ENCODE data around the gene FHOD1.

FHOD1 gene

DNA sequence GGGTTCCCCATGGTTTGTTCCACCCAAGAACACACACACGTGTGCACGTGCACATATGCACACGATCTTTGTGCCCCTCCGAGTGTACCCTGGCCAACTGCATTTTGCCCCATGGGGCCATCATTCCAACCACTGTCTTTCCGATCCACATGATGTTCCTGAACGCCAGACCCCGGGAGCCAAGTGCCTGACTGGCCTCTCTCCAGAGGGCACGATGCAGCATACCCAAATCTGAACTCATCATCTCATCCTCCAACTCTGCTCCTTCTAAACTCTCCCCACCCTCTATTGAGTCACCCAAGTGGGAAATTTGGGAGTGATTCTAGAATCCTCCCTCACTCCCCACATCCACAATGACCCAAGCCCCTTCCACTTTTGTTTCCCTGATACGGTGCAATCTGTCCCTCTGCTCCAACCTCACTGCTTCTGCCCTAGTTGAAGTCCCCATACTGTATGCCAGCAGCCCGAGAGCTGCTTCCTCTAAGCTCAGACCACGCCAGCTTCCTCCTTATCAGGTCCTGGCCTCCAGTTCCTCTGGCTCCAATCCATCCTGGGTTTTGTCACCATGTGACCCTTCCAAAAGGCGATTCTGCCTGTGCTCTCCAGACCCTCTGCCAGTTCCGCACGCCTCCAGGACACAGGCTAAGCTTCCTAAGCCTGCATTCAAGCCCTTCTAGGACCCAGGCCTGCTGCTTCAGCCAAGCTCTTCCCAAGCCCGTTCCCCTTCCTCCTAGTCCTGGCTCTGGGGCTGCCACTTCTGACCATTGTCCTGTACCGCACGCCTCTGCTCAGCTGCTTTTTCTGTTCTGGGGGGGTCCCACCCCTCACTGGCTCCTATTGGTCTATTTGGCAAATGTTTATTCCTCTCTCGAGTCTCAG lies 30.4 kb downstream of the FHOD1 start:
- DNase-seq = no peak
- Mint-ChIP-seq H3K27ac (no peak overlapping the region), H3K27me3 (no peaks in the 10 kb centered on the region), H3K36me3 (ENCODE audit: low read depth) (peaks cover 2% of the 10 kb centered on the region), H3K9me3 (no peaks in the 10 kb centered on the region), H3K4me3 (no peak overlapping the region), H3K4me1 (ENCODE audit: low read depth) (no peaks in the 10 kb centered on the region)

DNA sequence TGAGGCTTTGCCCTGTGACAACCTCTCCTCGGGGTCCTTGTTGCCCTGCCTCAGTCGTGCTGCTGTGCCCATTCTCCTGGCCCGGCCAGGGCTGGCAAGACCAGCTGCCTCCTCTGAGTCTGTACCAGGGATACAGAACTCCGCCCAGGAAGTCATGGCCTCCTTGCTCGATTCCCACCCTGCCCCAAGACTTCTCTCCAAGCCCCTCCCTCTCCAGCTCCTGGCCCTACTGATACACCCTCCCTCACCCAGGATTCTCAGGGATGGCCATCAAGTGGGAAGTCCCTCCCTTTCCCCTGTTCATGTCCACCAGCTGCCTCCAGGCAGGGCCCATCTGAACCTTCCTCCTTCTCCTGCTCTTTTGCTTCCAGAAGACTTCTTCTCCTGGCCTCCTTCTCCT lies 31.6 kb downstream of the FHOD1 start:
- Mint-ChIP-seq H3K27ac (no peak overlapping the region), H3K9me3 (no peaks in the 10 kb centered on the region), H3K36me3 (ENCODE audit: low read depth) (peaks cover 2% of the 10 kb centered on the region), H3K27me3 (no peaks in the 10 kb centered on the region), H3K4me3 (no peak overlapping the region), H3K4me1 (ENCODE audit: low read depth) (no peaks in the 10 kb centered on the region)
- DNase-seq = no peak

- no peak for DNase-seq
- H3K36me3 Mint-ChIP-seq (ENCODE audit: low read depth) = peaks cover 2% of the 10 kb centered on the region
- no peak overlapping the region for H3K27ac Mint-ChIP-seq
- H3K4me3 Mint-ChIP-seq = no peak overlapping the region
- no peaks in the 10 kb centered on the region for H3K27me3 Mint-ChIP-seq
- H3K4me1 Mint-ChIP-seq (ENCODE audit: low read depth) = no peaks in the 10 kb centered on the region
- H3K9me3 Mint-ChIP-seq = no peaks in the 10 kb centered on the region
Measured at GRCh38 chr16:67213197-67214019, 33.9 kb downstream of the FHOD1 start.

- H3K27ac Mint-ChIP-seq = no peak overlapping the region
- H3K9me3 Mint-ChIP-seq = no peaks in the 10 kb centered on the region
- peaks cover 2% of the 10 kb centered on the region for H3K36me3 Mint-ChIP-seq (ENCODE audit: low read depth)
- DNase-seq = no peak
- no peaks in the 10 kb centered on the region for H3K27me3 Mint-ChIP-seq
- H3K4me1 Mint-ChIP-seq (ENCODE audit: low read depth) = no peaks in the 10 kb centered on the region
- no peak overlapping the region for H3K4me3 Mint-ChIP-seq
Measured at GRCh38 chr16:67212766-67213165, 34.5 kb downstream of the FHOD1 start.

DNA sequence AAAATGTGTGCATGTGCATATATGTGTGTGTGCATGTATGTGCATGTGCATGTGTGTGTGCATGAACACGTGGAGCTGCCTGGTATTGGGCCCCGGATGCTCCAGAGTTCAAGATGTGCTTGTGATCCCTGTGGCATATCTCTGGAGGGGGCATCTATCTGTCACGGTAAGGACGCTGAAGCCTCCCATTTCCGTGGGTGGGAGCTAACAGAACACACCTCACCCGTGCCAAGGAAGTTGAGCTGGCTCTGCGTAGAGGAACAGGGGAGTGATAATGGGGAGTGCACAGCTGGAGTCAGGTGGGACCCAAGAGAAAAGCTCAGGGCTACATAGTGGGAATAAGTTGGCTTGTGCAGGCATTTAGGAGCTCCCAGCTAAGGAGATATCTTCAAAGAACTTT lies 35.6 kb downstream of the FHOD1 start:
- Mint-ChIP-seq H3K4me1 (ENCODE audit: low read depth) (no peaks in the 10 kb centered on the region), H3K27ac (no peak overlapping the region)
- no peak for DNase-seq

DNA sequence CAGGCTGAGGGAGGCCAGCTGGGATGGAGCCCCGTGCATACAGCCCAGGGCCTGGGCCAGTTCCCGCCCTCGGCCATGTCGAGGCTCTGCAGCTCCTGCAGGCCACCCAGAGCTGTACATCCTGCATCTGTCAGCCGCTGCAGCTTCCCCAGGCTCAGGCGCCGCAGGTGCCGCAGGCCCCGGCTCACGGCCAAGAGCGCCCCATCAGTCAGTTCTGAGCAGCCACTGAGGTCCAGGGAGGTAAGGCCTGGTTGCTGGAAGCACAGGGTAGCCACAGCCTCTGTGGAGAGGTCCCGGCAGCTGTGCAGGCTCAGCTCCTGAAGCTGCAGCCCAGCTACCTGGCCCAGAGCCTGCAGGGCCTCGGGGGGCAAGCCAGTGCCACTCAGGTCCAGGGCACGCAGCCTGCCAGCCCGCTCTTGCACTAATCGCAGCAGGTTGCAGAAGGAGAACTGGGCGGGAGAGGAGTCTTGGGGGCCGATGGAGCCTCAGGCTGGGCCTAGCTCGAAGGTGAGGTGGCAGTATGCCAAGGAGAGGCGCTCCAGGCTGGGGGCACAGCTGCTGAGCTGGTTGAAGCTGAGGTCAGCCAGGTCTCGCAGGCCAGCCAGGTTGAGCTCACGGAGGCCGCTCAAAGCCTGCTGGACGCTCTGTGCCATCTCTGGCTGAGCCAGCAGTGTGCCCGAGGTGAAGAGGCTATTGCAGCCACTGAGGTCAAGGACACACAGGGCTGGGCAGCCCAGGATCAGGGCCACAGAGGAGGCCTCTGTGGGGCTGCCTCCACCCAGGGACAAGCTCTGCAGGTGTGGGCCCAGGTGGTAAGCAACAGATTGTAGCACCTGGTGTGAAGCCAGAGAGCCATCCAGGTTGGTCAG lies 37.0 kb downstream of the FHOD1 start:
- Mint-ChIP-seq H3K4me3 (no peak overlapping the region), H3K9me3 (no peaks in the 10 kb centered on the region), H3K27ac (peak overlapping the region; percentile 35), H3K36me3 (ENCODE audit: low read depth) (peaks cover 13% of the 10 kb centered on the region), H3K27me3 (no peaks in the 10 kb centered on the region), H3K4me1 (ENCODE audit: low read depth) (no peaks in the 10 kb centered on the region)
- DNase-seq = no peak

More for the DNA sequence above, 35.6 kb downstream of the FHOD1 start:
- Mint-ChIP-seq H3K4me3 (no peak overlapping the region), H3K27me3 (no peaks in the 10 kb centered on the region), H3K36me3 (ENCODE audit: low read depth) (peaks cover 3% of the 10 kb centered on the region), H3K9me3 (no peaks in the 10 kb centered on the region)

- no peak overlapping the region for H3K4me3 Mint-ChIP-seq
- H3K27me3 Mint-ChIP-seq = no peaks in the 10 kb centered on the region
- no peak for DNase-seq
- peaks cover 15% of the 10 kb centered on the region for H3K36me3 Mint-ChIP-seq (ENCODE audit: low read depth)
- H3K27ac Mint-ChIP-seq = no peak overlapping the region
- H3K9me3 Mint-ChIP-seq = no peaks in the 10 kb centered on the region
- no peaks in the 10 kb centered on the region for H3K4me1 Mint-ChIP-seq (ENCODE audit: low read depth)
Measured at GRCh38 chr16:67209565-67209964, 37.7 kb downstream of the FHOD1 start.

DNA sequence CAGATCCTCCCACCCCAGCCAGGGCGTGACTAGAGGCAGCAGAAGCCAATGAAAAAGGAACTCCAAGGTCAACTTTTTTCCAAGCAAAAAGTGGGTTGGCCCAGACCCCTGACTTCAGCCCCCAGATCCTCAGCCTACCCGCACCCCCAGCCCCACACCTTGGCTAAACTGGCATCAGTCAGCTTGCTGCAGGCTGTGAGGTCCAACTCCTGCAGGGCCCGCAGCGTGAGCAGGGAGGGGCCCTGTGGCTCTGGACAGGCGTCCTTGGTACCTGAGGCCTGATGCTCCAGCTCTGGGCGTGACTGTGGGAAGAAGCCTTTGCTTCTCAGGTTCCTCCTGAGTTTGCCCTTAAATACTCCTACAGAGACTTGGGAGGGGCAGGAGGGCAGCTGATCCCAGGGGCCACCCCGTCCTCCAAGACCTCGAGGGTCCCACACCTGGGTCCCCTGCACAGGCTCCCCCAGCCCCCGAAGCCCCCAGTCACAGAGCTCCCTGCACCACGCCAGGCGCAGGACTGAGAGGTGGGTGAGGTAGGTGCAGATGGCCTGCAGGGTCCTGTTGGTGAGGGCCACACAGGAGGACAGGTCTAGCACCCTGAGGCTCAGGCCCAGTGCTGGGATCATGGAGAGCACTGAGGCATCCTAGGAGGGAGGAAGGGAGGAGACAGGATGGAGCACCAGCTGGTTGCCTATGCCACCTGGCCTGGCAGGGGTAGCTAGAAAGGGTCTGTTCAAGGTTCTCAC lies 39.0 kb downstream of the FHOD1 start:
- Mint-ChIP-seq H3K27ac (peak overlapping the region; percentile 23), H3K4me3 (no peak overlapping the region), H3K9me3 (no peaks in the 10 kb centered on the region), H3K36me3 (ENCODE audit: low read depth) (peaks cover 27% of the 10 kb centered on the region), H3K4me1 (ENCODE audit: low read depth) (no peaks in the 10 kb centered on the region), H3K27me3 (no peaks in the 10 kb centered on the region)
- no peak for DNase-seq

DNA sequence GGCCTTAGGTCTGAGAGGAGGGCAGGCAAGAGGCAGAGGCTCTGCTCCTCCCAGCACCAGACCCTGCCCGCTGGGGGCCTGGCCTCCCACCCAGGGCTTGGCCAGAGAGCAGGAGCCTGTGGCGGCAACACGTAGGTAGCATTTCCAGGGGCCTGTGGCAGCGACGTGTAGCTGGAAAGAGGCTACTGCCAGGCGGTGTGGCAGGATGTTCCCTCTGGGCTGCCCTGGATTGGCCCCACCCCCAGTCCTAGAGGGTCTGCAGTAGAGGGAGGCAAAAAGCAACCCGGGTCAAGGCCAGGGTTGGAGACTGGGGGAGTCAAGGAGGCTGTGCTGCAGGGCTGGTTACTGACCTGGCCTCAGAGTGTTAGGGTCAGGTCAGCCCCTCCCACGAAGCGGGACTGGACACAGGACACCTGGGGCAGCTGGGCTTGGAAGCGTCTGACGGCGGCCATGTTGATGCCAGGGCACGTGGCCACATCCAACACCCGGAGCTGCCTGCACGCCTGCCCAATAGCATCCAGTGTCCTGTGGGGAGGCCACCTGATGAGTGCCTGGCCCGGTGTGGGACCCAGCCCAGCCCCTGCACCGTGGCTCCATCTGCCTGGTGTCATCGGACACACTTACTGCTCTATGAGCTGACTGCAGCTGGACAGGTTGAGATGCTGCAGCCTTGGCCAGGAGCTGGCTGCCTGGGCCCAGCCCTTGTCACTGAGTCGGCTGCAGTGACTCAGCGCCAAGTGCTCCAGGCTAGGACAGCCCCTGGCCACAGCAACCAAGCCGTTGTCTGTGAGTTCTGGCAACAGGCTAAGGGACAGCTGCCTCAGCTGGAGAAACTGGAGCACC lies 39.8 kb downstream of the FHOD1 start:
- H3K4me3 Mint-ChIP-seq = no peak overlapping the region
- no peaks in the 10 kb centered on the region for H3K27me3 Mint-ChIP-seq
- H3K4me1 Mint-ChIP-seq (ENCODE audit: low read depth) = no peaks in the 10 kb centered on the region
- H3K9me3 Mint-ChIP-seq = no peaks in the 10 kb centered on the region
- no peak for DNase-seq
- peaks cover 32% of the 10 kb centered on the region for H3K36me3 Mint-ChIP-seq (ENCODE audit: low read depth)
- H3K27ac Mint-ChIP-seq = peak overlapping the region; percentile 77

DNA sequence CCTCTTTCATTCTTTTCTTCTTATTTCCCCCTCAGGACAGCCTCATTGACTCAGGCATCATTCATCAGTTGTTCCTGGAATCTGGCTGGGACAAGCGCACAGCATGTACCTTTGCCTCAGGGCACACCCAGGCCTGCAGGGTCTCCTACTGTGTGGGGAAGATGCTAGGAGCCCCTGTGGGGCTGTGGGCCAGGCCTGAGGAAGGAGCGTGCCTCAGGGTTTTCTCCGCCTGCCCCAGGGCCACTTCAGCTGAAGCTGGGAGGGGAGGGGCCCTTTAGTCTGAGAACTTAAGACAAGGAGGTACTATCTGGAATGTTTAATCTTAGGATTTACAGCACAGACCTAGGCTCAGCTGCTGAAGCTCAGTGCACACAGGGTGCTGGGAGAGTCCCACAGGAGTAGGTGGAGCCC lies 40.4 kb downstream of the FHOD1 start:
- DNase-seq = no peak
- no peak overlapping the region for H3K4me3 Mint-ChIP-seq
- no peaks in the 10 kb centered on the region for H3K27me3 Mint-ChIP-seq
- H3K9me3 Mint-ChIP-seq = no peaks in the 10 kb centered on the region
- H3K4me1 Mint-ChIP-seq (ENCODE audit: low read depth) = no peaks in the 10 kb centered on the region
- H3K27ac Mint-ChIP-seq = peak overlapping the region; percentile 77
- H3K36me3 Mint-ChIP-seq (ENCODE audit: low read depth) = peaks cover 39% of the 10 kb centered on the region

GRCh38 chr16:67206129-67206837 lies 41.0 kb downstream of the FHOD1 start:
- no peaks in the 10 kb centered on the region for H3K27me3 Mint-ChIP-seq
- H3K4me3 Mint-ChIP-seq = no peak overlapping the region
- H3K4me1 Mint-ChIP-seq (ENCODE audit: low read depth) = no peaks in the 10 kb centered on the region
- DNase-seq = no peak
- peaks cover 44% of the 10 kb centered on the region for H3K36me3 Mint-ChIP-seq (ENCODE audit: low read depth)
- H3K9me3 Mint-ChIP-seq = no peaks in the 10 kb centered on the region
- H3K27ac Mint-ChIP-seq = peak overlapping the region; percentile 77

GRCh38 chr16:67204076-67204475 lies 43.2 kb downstream of the FHOD1 start:
- Mint-ChIP-seq H3K9me3 (no peaks in the 10 kb centered on the region), H3K4me3 (no peak overlapping the region), H3K27ac (peak overlapping the region; percentile 14), H3K36me3 (ENCODE audit: low read depth) (peaks cover 61% of the 10 kb centered on the region), H3K27me3 (no peaks in the 10 kb centered on the region), H3K4me1 (ENCODE audit: low read depth) (no peaks in the 10 kb centered on the region)
- no peak for DNase-seq
